ENCODE measurements around the gene ILKAP. TPM values are rescaled to one million over a fixed set of nuclear protein-coding genes. Genes with fewer than 3 reads are reported as not detected.

ILKAP gene
- total and polyA plus RNA-seq, 11 donors: 12.4 to 41.7 (median 24.0) TPM

GRCh38 chr2:238240757-238241711, 37.5 kb upstream of the ILKAP start:
- Histone ChIP-seq H3K4me3 (peak overlapping the region in 10 of 12 donors; percentile 12 to 84 (median 44)), H3K27ac (peak overlapping the region in 2 of 12 donors; percentile 30 to 69), H3K36me3 (peaks cover 0 to 25% (median 16%) of the 10 kb centered on the region in 9 donors), H3K9me3 (no peaks in the 10 kb centered on the region), H3K27me3 (peaks cover 0 to 34% (median 7%) of the 10 kb centered on the region in 9 donors), H3K4me1 (peaks cover 0 to 39% (median 19%) of the 10 kb centered on the region in 12 donors)
- ATAC-seq (peak in 3 of 4 donors; percentile 30 to 63 (median 39)), DNase-seq (peak; percentile 48 to 88 (median 78))
- intact Hi-C loops (cut with DNase I): loop anchor here in 1 of 10 donors (5.0 kb wide), 1 partner anchor 39 kb away; the partner anchor contains the start of gene ILKAP
- WGBS, 4 donors: 10 to 31% (median 18%) methylated on average over 27 to 71 of the region's 71 CpGs
- TF ChIP-seq POLR2A (IDR thresholded peaks at IDR 0.05) (no peak), CTCF (IDR thresholded peaks at IDR 0.05) (no peak)

GRCh38 chr2:238239863-238240756, 36.6 kb upstream of the ILKAP start, which contains the start of gene HES6:
TSS of gene HES6 (minus strand) at chr2:238240038. CDS start at chr2:238239905, 133 bp downstream.
- Histone ChIP-seq H3K36me3 (peaks cover 0 to 16% (median 6%) of the 10 kb centered on the region in 9 donors), H3K4me1 (peaks cover 0 to 39% (median 19%) of the 10 kb centered on the region in 12 donors), H3K27ac (peak within 1 kb of the TSS in 3 of 12 donors; percentile 30 to 75 (median 44)), H3K4me3 (peak within 1 kb of the TSS; percentile 34 to 84 (median 64)), H3K9me3 (no peaks in the 10 kb centered on the region), H3K27me3 (peaks cover 0 to 34% (median 7%) of the 10 kb centered on the region in 9 donors)
- DNase-seq (peak; percentile 90 to 94 (median 91)), ATAC-seq (peak; percentile 59 to 93 (median 90))
- intact Hi-C loops (cut with DNase I): loop anchor here in 2 of 10 donors (5.0 kb wide), 1 partner anchor 38 kb away; the partner anchor contains the start of gene ILKAP (in 2 of the 2)
- whole genome bisulfite sequencing, 4 donors: 1 to 5% (median 1%) methylated on average over 54 to 105 of the region's 105 CpGs
- peak in 1 of 12 donors; percentile 29 for TF ChIP-seq CTCF (IDR thresholded peaks at IDR 0.05)
- TF ChIP-seq POLR2A (IDR thresholded peaks at IDR 0.05): peak; percentile 84 to 95

GRCh38 chr2:238239543-238239862, 36.0 kb upstream of the ILKAP start:
- DNase-seq (no peak), ATAC-seq (no peak)
- peaks cover 0 to 39% (median 19%) of the 10 kb centered on the region in 12 donors for H3K4me1 ChIP-seq
- peak overlapping the region in 3 of 12 donors; percentile 24 to 75 (median 44) for H3K27ac ChIP-seq
- TF ChIP-seq CTCF (IDR thresholded peaks at IDR 0.05): no peak
- TF ChIP-seq POLR2A (IDR thresholded peaks at IDR 0.05): no peak
- H3K36me3 ChIP-seq: peaks cover 0 to 10% (median 3%) of the 10 kb centered on the region in 9 donors
- peak overlapping the region; percentile 34 to 84 (median 64) for H3K4me3 ChIP-seq
- H3K9me3 ChIP-seq: no peaks in the 10 kb centered on the region
- WGBS, 4 donors: 0 to 2% (median 1%) methylated on average over 10 to 43 of the region's 43 CpGs; no CpG with 5 or more reads in 1 of the 4 donors
- H3K27me3 ChIP-seq: peaks cover 0 to 34% (median 7%) of the 10 kb centered on the region in 9 donors
- intact Hi-C loops (cut with DNase I): loop anchor here in 1 of 10 donors (5.0 kb wide), 1 partner anchor 37 kb away; the partner anchor contains the start of gene ILKAP
